ENCODE data around the gene NFYC.

Gene NFYC

GRCh38 chr1:40739455-40740008 lies 48.0 kb downstream of the NFYC start:
- ChIA-PET POLR2A (interaction anchor here (1.4 to 1.6 kb wide), 2 partner anchors 20 to 48 kb away, joined by 3 to 5 read pairs; partner anchors contain the start of gene NFYC), CTCF (interaction anchor here (0.6 to 1.3 kb wide), 3 partner anchors 28 to 111 kb away, joined by 3 to 5 read pairs (median 4); no protein-coding TSS in a partner anchor)
- Histone ChIP-seq H3K27ac (ENCODE audit: extremely low read depth, low read depth, low read length) (no peak overlapping the region), H3K4me3 (ENCODE audit: low read depth, low read length) (no peak overlapping the region), H3K36me3 (ENCODE audit: control insufficient read depth in 2 of 2, insufficient read depth in 1 of 2, low read length in 2 of 2) (peaks cover 4 to 63% of the 10 kb centered on the region in 2 experiments; a peak in 2 of 3 replicates), H3K9me3 (ENCODE audit: control insufficient read depth, insufficient read depth, low read depth, low read length) (no peaks in the 10 kb centered on the region), H3K4me1 (ENCODE audit: control insufficient read depth, insufficient read depth, low read length) (peaks cover 4% of the 10 kb centered on the region; the same call in 1 of the 2 replicates)
- TF ChIP-seq ZFP3 (tag by site-specific recombination; IDR thresholded peaks at IDR 0.05; ENCODE audit: low read depth): no peak
- no peak for TF ChIP-seq HOXA7 (CRISPR knock-in tag; IDR thresholded peaks at IDR 0.05; ENCODE audit: borderline replicate concordance)
- TF ChIP-seq ZNF791 (tag by site-specific recombination; IDR thresholded peaks at IDR 0.05): no peak
- TF ChIP-seq ELK4 (IDR thresholded peaks at IDR 0.05; ENCODE audit: borderline replicate concordance, low read depth, low read length): no peak
- no peak for TF ChIP-seq ZNF248 (tag by site-specific recombination; IDR thresholded peaks at IDR 0.05)
- no peak for TF ChIP-seq ZBTB7A (tag by site-specific recombination; IDR thresholded peaks at IDR 0.05; ENCODE audit: low read depth)
- TF ChIP-seq ZNF488 (tag by site-specific recombination; IDR thresholded peaks at IDR 0.05): no peak
- no peak for TF ChIP-seq RBAK (tag by site-specific recombination; IDR thresholded peaks at IDR 0.05)
- no peak for TF ChIP-seq ZNF398 (tag by site-specific recombination; IDR thresholded peaks at IDR 0.05)
- TF ChIP-seq KLF8 (tag by site-specific recombination; IDR thresholded peaks at IDR 0.05): no peak
- no peak for TF ChIP-seq ZNF155 (tag by site-specific recombination; IDR thresholded peaks at IDR 0.05)
- no peak for TF ChIP-seq ZNF157 (tag by site-specific recombination; IDR thresholded peaks at IDR 0.05)
- no peak for TF ChIP-seq KLF17 (tag by site-specific recombination; IDR thresholded peaks at IDR 0.05)
- no peak for TF ChIP-seq HOXD13 (CRISPR knock-in tag; IDR thresholded peaks at IDR 0.05; ENCODE audit: borderline replicate concordance)
- no peak for TF ChIP-seq ZNF792 (tag by site-specific recombination; IDR thresholded peaks at IDR 0.05)
- TF ChIP-seq, protein P1, sequence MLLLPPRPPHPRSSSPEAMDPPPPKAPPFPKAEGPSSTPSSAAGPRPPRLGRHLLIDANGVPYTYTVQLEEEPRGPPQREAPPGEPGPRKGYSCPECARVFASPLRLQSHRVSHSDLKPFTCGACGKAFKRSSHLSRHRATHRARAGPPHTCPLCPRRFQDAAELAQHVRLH (tag by site-specific recombination; IDR thresholded peaks at IDR 0.05): no peak
- TF ChIP-seq ZNF274 (IDR thresholded peaks at IDR 0.05; ENCODE audit: low read length): no peak
- no peak for TF ChIP-seq ZNF274 (tag by site-specific recombination; IDR thresholded peaks at IDR 0.05; ENCODE audit: borderline replicate concordance)
- no peak for TF ChIP-seq ZNF426 (tag by site-specific recombination; IDR thresholded peaks at IDR 0.05)

Measured in HEK293 (cell line).